Neural cell (in vitro differentiated cells): ENCODE data around the gene ADGRG3. TPM values are rescaled to one million over a fixed set of nuclear protein-coding genes. Genes with fewer than 3 reads are reported as not detected.
"Not testable (repeated sequence)": the region's sequence is repeated elsewhere in the genome, so short reads cannot be mapped to it uniquely, and the experiment has no call there.

Experiments
- H2AFZ ChIP-seq: fragments of 200-600, 300-800 bp; sonication (generic), shearing (Covaris generic); 2 replicates; pipeline ENCODE4 v1.6.0; 2014; ENCODE audit warnings: low read depth, mild to moderate bottlenecking, antibody characterized with exemption, low read length, moderate library complexity
- H3F3A ChIP-seq: fragments of 200-600 bp; shearing (Covaris generic); 2 replicates; pipeline ENCODE4 v1.6.1; 2016; ENCODE audit warnings: mild to moderate bottlenecking, moderate library complexity, mixed read lengths, antibody characterized with exemption, low read length; ENCODE audit not compliant: insufficient read depth, poor library complexity, severe bottlenecking
- H3K27ac ChIP-seq: fragments of 200-600, 300-800 bp; sonication (generic), shearing (Covaris generic); 2 replicates; pipeline ENCODE4 v1.5.1; 2014; ENCODE audit warnings: mild to moderate bottlenecking, low read length, moderate library complexity
- H3K27me3 ChIP-seq: fragments of 300-800, 200-600 bp; sonication (generic), shearing (Covaris generic); 2 replicates; pipeline ENCODE4 v1.6.0; 2014; ENCODE audit warnings: mild to moderate bottlenecking, low read depth, low read length, moderate library complexity; ENCODE audit not compliant: insufficient read depth
- H3K36me3 ChIP-seq: fragments of 300-800, 200-600 bp; sonication (generic), shearing (Covaris generic); 2 replicates; pipeline ENCODE4 v1.5.1; 2014; ENCODE audit warnings: mild to moderate bottlenecking, antibody characterized with exemption, low read length, moderate library complexity; ENCODE audit not compliant: insufficient read depth
- H3K4me2 ChIP-seq: fragments of 300-800, 200-600 bp; sonication (generic), shearing (Covaris generic); 2 replicates; pipeline ENCODE4 v1.6.0; 2014; ENCODE audit warnings: mild to moderate bottlenecking, low read length
- H3K4me3 ChIP-seq: fragments of 300-800, 200-600 bp; sonication (generic), shearing (Covaris generic); 2 replicates; pipeline ENCODE4 v1.5.1; 2014; ENCODE audit warnings: mild to moderate bottlenecking, low read length, moderate library complexity
- H3K79me2 ChIP-seq: fragments of 200-600 bp; shearing (Covaris generic); replicated peaks from 2 replicates; pipeline ENCODE4 v1.6.0; 2014; ENCODE audit warnings: mild to moderate bottlenecking, low read length, moderate library complexity; ENCODE audit not compliant: insufficient read depth
- H3K9ac ChIP-seq: fragments of 300-800, 200-600 bp; sonication (generic), shearing (Covaris generic); 2 replicates; pipeline ENCODE4 v1.6.1; 2016; ENCODE audit warnings: mild to moderate bottlenecking, low read length, mixed read lengths
- H3K9me2 ChIP-seq: fragments of 200-600 bp; shearing (Covaris generic); 2 replicates; pipeline ENCODE4 v1.6.1; 2016; ENCODE audit warnings: mild to moderate bottlenecking, low read length, mixed read lengths; ENCODE audit not compliant: insufficient read depth
- H3K9me3 ChIP-seq: fragments of 200-600, 300-800 bp; sonication (generic), shearing (Covaris generic); 2 replicates; pipeline ENCODE4 v1.6.1; 2016; ENCODE audit warnings: mild to moderate bottlenecking, mixed run types, low read length, moderate library complexity, mixed read lengths
- H4K20me1 ChIP-seq: fragments of 200-600 bp; shearing (Covaris generic); 2 replicates; pipeline ENCODE4 v1.6.1; 2016; ENCODE audit warnings: mild to moderate bottlenecking, mixed run types; ENCODE audit not compliant: insufficient read depth
- EP300 ChIP-seq: fragments of 450-650 bp; conservative IDR thresholded peaks from 2 replicates; pipeline ENCODE4 v1.6.1; 2014; ENCODE audit warnings: antibody characterized with exemption, mild to moderate bottlenecking, moderate library complexity; ENCODE audit not compliant: poor library complexity, severe bottlenecking
- EZH2 ChIP-seq: fragments of 200-600, 300-800 bp; shearing (Covaris generic), sonication (generic); IDR thresholded peaks from 2 replicates; pipeline ENCODE4 v1.6.1; 2014; ENCODE audit warnings: antibody characterized with exemption, low read length, borderline replicate concordance, mild to moderate bottlenecking; ENCODE audit not compliant: insufficient read depth, poor library complexity, severe bottlenecking
- POLR2AphosphoS5 ChIP-seq: IDR thresholded peaks from 2 replicates; pipeline ENCODE4 v1.6.1; 2012
- TAF1 ChIP-seq: IDR thresholded peaks from 2 replicates; pipeline ENCODE4 v1.6.1; 2012; ENCODE audit warnings: low read depth
- polyA plus RNA-seq: library from polyadenylated mRNA; depleted of rRNA; stranded (reverse); fragments of >200 nt; gene quantifications from 2 replicates; pipeline ENCODE4 v1.2.3, GENCODE V29; 2014
- TF ChIP-seq, protein P1 (sequence below): fragments of 450-650 bp; IDR thresholded peaks from 2 replicates; pipeline ENCODE4 v1.5.1; 2014; ENCODE audit warnings: antibody characterized with exemption, mild to moderate bottlenecking, moderate library complexity; ENCODE audit not compliant: poor library complexity, severe bottlenecking

The ADGRG3 gene
- polyA plus RNA-seq, 1 donor from 2014 or later, result 0.62 TPM

DNA sequence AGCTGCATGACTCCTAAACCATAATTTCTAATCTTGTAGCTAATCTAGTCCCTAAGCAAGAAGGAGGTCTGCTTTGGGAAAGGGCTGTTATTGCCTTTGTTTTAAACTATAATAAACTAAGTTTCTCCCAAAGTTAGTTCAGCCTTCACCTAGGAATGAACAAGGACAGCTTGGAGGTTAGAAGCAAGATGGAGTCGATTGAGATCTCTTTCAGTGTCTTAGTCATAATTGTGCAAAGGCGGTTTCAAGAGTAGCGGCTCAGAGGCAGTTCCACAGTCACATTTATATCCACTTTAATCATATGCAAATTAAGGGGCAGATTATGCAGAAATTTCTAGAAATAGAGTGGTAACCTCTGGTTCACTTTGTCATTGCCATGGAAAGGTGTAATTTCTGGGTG is 43.9 kb downstream of the ADGRG3 start:
- H3F3A ChIP-seq, result no peaks in the 10 kb centered on the region
- TF ChIP-seq EP300, result no peak
- no peak for TF ChIP-seq EZH2
- TF ChIP-seq TAF1, result no peak
- TF ChIP-seq, protein P1, sequence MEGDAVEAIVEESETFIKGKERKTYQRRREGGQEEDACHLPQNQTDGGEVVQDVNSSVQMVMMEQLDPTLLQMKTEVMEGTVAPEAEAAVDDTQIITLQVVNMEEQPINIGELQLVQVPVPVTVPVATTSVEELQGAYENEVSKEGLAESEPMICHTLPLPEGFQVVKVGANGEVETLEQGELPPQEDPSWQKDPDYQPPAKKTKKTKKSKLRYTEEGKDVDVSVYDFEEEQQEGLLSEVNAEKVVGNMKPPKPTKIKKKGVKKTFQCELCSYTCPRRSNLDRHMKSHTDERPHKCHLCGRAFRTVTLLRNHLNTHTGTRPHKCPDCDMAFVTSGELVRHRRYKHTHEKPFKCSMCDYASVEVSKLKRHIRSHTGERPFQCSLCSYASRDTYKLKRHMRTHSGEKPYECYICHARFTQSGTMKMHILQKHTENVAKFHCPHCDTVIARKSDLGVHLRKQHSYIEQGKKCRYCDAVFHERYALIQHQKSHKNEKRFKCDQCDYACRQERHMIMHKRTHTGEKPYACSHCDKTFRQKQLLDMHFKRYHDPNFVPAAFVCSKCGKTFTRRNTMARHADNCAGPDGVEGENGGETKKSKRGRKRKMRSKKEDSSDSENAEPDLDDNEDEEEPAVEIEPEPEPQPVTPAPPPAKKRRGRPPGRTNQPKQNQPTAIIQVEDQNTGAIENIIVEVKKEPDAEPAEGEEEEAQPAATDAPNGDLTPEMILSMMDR, result no peak
- no peak overlapping the region for H2AFZ ChIP-seq
- H3K27ac ChIP-seq, result no peak overlapping the region
- no peak overlapping the region for H3K4me2 ChIP-seq
- no peaks in the 10 kb centered on the region for H3K36me3 ChIP-seq
- H4K20me1 ChIP-seq, result no peaks in the 10 kb centered on the region
- H3K4me3 ChIP-seq, result no peak overlapping the region
- H3K9ac ChIP-seq, result no peak overlapping the region
- H3K9me3 ChIP-seq, result no peaks in the 10 kb centered on the region
- no peaks in the 10 kb centered on the region for H3K27me3 ChIP-seq
- no peaks in the 10 kb centered on the region for H3K79me2 ChIP-seq
- H3K9me2 ChIP-seq, result no peaks in the 10 kb centered on the region

- not testable (repeated sequence) for H3K27me3 ChIP-seq, H3K9me3 ChIP-seq, H3K9me2 ChIP-seq, H3K4me3 ChIP-seq, H3K9ac ChIP-seq, H3K36me3 ChIP-seq, H4K20me1 ChIP-seq, H3K79me2 ChIP-seq, H2AFZ ChIP-seq, H3K4me2 ChIP-seq, H3K27ac ChIP-seq, H3F3A ChIP-seq
These were observed 44.5 kb downstream of the ADGRG3 start for GRCh38 chr16:57712569-57712968.

- Histone ChIP-seq H2AFZ (no peak overlapping the region), H3K4me2 (no peak overlapping the region)
These were observed 45.5 kb downstream of the ADGRG3 start for GRCh38 chr16:57713596-57713995.

More at GRCh38 chr16:57713596-57713995, 45.5 kb downstream of the ADGRG3 start:
- no peaks in the 10 kb centered on the region for H3K9me3 ChIP-seq
- no peaks in the 10 kb centered on the region for H3K79me2 ChIP-seq
- no peak overlapping the region for H3K4me3 ChIP-seq
- TF ChIP-seq POLR2AphosphoS5 (no peak), TAF1 (no peak), EP300 (no peak), EZH2 (no peak)
- TF ChIP-seq, protein P1, result no peak
- H3K9me2 ChIP-seq, result no peaks in the 10 kb centered on the region
- H4K20me1 ChIP-seq, result no peaks in the 10 kb centered on the region
- H3K27me3 ChIP-seq, result no peaks in the 10 kb centered on the region
- H3K36me3 ChIP-seq, result no peaks in the 10 kb centered on the region
- H3K9ac ChIP-seq, result no peak overlapping the region
- no peak overlapping the region for H3K27ac ChIP-seq
- no peaks in the 10 kb centered on the region for H3F3A ChIP-seq
